ENCODE measurements around the gene DGKB. TPM values are rescaled to one million over a fixed set of nuclear protein-coding genes. Genes with fewer than 3 reads are reported as not detected.
A peak's percentile ranks its signal among the peaks of the same experiment; 100 is the strongest.

The DGKB gene
- total RNA-seq, 2 donors from 2014 or later, result 0.52 TPM; not detected in 1

GRCh38 chr7:14570750-14571607 is 331.6 kb downstream of the DGKB start:
- WGBS, 2 donors, result 74 to 86% methylated on average over 5 of the region's 5 CpGs
- Histone ChIP-seq H3K27me3 (no peaks in the 10 kb centered on the region), H3K4me3 (no peak overlapping the region), H3K9me3 (no peaks in the 10 kb centered on the region), H3K4me1 (no peaks in the 10 kb centered on the region), H3K36me3 (replicated peaks in 1 of 2; ENCODE audit: insufficient read depth in 1 of 2, low read depth in 2 of 2) (no peaks in the 10 kb centered on the region), H3K27ac (no peak overlapping the region)
- ATAC-seq, result no peak
- intact Hi-C loops (cut with DNase I), result no loop called here
- TF ChIP-seq, protein P1, sequence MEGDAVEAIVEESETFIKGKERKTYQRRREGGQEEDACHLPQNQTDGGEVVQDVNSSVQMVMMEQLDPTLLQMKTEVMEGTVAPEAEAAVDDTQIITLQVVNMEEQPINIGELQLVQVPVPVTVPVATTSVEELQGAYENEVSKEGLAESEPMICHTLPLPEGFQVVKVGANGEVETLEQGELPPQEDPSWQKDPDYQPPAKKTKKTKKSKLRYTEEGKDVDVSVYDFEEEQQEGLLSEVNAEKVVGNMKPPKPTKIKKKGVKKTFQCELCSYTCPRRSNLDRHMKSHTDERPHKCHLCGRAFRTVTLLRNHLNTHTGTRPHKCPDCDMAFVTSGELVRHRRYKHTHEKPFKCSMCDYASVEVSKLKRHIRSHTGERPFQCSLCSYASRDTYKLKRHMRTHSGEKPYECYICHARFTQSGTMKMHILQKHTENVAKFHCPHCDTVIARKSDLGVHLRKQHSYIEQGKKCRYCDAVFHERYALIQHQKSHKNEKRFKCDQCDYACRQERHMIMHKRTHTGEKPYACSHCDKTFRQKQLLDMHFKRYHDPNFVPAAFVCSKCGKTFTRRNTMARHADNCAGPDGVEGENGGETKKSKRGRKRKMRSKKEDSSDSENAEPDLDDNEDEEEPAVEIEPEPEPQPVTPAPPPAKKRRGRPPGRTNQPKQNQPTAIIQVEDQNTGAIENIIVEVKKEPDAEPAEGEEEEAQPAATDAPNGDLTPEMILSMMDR (IDR thresholded peaks at IDR 0.05), result no peak
- TF ChIP-seq POLR2A (IDR thresholded peaks at IDR 0.05), result no peak
- no peak for DNase-seq

- Histone ChIP-seq H3K36me3 (replicated peaks in 1 of 2; ENCODE audit: insufficient read depth in 1 of 2, low read depth in 2 of 2) (no peaks in the 10 kb centered on the region), H3K27ac (no peak overlapping the region), H3K4me3 (no peak overlapping the region), H3K4me1 (peaks cover 10% of the 10 kb centered on the region), H3K27me3 (no peaks in the 10 kb centered on the region), H3K9me3 (no peaks in the 10 kb centered on the region)
- ATAC-seq (no peak), DNase-seq (no peak)
- no peak for TF ChIP-seq POLR2A (IDR thresholded peaks at IDR 0.05)
- TF ChIP-seq, protein P1 (IDR thresholded peaks at IDR 0.05), result no peak
- intact Hi-C loops (cut with DNase I), result no loop called here
- WGBS, 2 donors, result 89 to 94% methylated on average over 1 of the region's 1 CpG
Measured at GRCh38 chr7:14552060-14552459, 350.5 kb downstream of the DGKB start.

DNA sequence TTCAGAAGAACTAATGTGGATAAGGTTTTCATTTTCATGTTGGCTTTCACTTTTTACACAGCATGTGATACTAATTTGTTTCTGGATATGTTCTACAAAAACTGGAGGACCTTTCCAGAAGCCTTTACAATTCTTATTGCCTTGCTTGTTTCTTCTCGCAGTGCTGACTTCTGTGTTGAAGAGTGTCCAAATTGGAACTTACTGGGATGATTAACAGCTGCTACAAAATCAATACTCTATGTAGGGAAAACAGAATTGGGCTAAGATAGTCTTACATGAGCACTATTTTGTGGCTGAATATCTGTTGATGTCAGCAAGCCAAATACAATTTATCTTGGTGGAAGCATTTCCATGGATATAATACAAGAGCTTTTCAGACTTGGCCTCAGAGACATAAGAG is 351.2 kb downstream of the DGKB start:
- H3K27ac ChIP-seq, result no peak overlapping the region
- DNase-seq (no peak), ATAC-seq (peak; percentile 86)
- H3K9me3 ChIP-seq, result no peaks in the 10 kb centered on the region
- intact Hi-C loops (cut with DNase I), result no loop called here
- TF ChIP-seq POLR2A (IDR thresholded peaks at IDR 0.05), result no peak
- TF ChIP-seq, protein P1 (IDR thresholded peaks at IDR 0.05), result no peak
- no peak overlapping the region for H3K4me3 ChIP-seq
- H3K27me3 ChIP-seq, result no peaks in the 10 kb centered on the region
- 3 to 11% methylated on average over 1 of the region's 1 CpG for WGBS, 2 donors
- peaks cover 10% of the 10 kb centered on the region for H3K4me1 ChIP-seq
- H3K36me3 ChIP-seq (replicated peaks in 1 of 2; ENCODE audit: insufficient read depth in 1 of 2, low read depth in 2 of 2), result no peaks in the 10 kb centered on the region

DNA sequence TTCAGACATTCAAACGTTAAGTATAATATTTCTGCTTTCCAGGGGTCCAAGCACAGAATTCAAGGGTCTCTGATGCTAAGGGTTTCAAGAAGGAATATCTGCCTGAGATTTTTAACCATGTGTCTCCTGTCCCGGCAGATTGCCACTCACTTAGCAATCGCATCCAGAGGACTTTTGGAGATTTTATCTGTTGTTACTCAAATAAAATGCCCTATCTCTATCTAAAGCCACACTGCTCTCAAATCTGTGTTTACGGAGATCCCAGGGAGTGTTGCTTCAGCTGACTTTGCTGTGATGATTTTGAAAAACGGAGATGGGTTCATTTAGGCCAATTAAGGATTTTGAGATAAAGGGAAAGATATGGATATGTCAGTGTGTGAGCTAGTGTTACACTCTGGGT is 359.9 kb downstream of the DGKB start:
- Histone ChIP-seq H3K27ac (no peak overlapping the region), H3K4me1 (no peaks in the 10 kb centered on the region), H3K4me3 (no peak overlapping the region), H3K27me3 (no peaks in the 10 kb centered on the region), H3K9me3 (no peaks in the 10 kb centered on the region), H3K36me3 (replicated peaks in 1 of 2; ENCODE audit: insufficient read depth in 1 of 2, low read depth in 2 of 2) (no peaks in the 10 kb centered on the region)
- DNase-seq (no peak), ATAC-seq (no peak)
- intact Hi-C loops (cut with DNase I), result no loop called here
- no peak for TF ChIP-seq POLR2A (IDR thresholded peaks at IDR 0.05)
- TF ChIP-seq, protein P1 (IDR thresholded peaks at IDR 0.05), result no peak
- WGBS, 2 donors, result 54 to 57% methylated on average over 5 of the region's 5 CpGs

GRCh38 chr7:14521183-14521582 is 381.4 kb downstream of the DGKB start:
- intact Hi-C loops (cut with DNase I), result no loop called here
- ATAC-seq (no peak), DNase-seq (no peak)
- WGBS, 2 donors, result 91 to 95% methylated on average over 3 of the region's 3 CpGs
- no peaks in the 10 kb centered on the region for H3K9me3 ChIP-seq
- H3K4me1 ChIP-seq, result no peaks in the 10 kb centered on the region
- no peaks in the 10 kb centered on the region for H3K36me3 ChIP-seq (replicated peaks in 1 of 2; ENCODE audit: insufficient read depth in 1 of 2, low read depth in 2 of 2)
- H3K27ac ChIP-seq, result no peak overlapping the region
- no peak for TF ChIP-seq POLR2A (IDR thresholded peaks at IDR 0.05)
- TF ChIP-seq, protein P1 (IDR thresholded peaks at IDR 0.05), result no peak
- H3K4me3 ChIP-seq, result no peak overlapping the region
- no peaks in the 10 kb centered on the region for H3K27me3 ChIP-seq

Data from body of pancreas (tissue), 4 donors.